ENCODE results near the gene TIMM44. TPM values are rescaled to one million over a fixed set of nuclear protein-coding genes. Genes with fewer than 3 reads are reported as not detected.

Gene TIMM44
- polyA plus RNA-seq, 2 donors, result 42.1 to 53.4 TPM

- peaks cover 12 to 33% of the 10 kb centered on the region in 2 donors for H3K36me3 ChIP-seq (ENCODE audit: control insufficient read depth in 2 of 2, insufficient read depth in 2 of 2, low read length in 1 of 2)
- H3K27ac ChIP-seq (ENCODE audit: low read depth in 2 of 2, low read length in 1 of 2), result no peak overlapping the region
- H3K27me3 ChIP-seq (ENCODE audit: control insufficient read depth in 1 of 2, insufficient read depth in 2 of 2, low read length in 2 of 2), result no peaks in the 10 kb centered on the region
- peaks cover 0 to 3% of the 10 kb centered on the region in 2 donors for H3K9me3 ChIP-seq (ENCODE audit: control insufficient read depth in 2 of 2, insufficient read depth in 1 of 2, low read depth in 1 of 2, low read length in 1 of 2)
- H3K4me3 ChIP-seq (ENCODE audit: low read depth in 1 of 2, low read length in 2 of 2), result no peak overlapping the region
- 64 to 73% methylated on average over 19 of the region's 19 CpGs for WGBS, 2 donors
- H3K4me1 ChIP-seq (ENCODE audit: control insufficient read depth in 2 of 2, insufficient read depth in 2 of 2, low read length in 1 of 2), result peaks cover 3 to 26% of the 10 kb centered on the region in 2 donors
Measured at GRCh38 chr19:7907122-7907521, 36.3 kb downstream of the TIMM44 start.

GRCh38 chr19:7905859-7906258, 37.6 kb downstream of the TIMM44 start:
- WGBS, 2 donors, result 88 to 90% methylated on average over 10 of the region's 10 CpGs
- no peak overlapping the region for H3K4me3 ChIP-seq (ENCODE audit: low read depth in 1 of 2, low read length in 2 of 2)

GRCh38 chr19:7905268-7905667, 38.2 kb downstream of the TIMM44 start:
- WGBS, 2 donors, result 62 to 81% methylated on average over 10 of the region's 10 CpGs
- Histone ChIP-seq H3K36me3 (ENCODE audit: control insufficient read depth in 2 of 2, insufficient read depth in 2 of 2, low read length in 1 of 2) (peaks cover 0 to 16% of the 10 kb centered on the region in 2 donors), H3K4me1 (ENCODE audit: control insufficient read depth in 2 of 2, insufficient read depth in 2 of 2, low read length in 1 of 2) (peaks cover 4 to 33% of the 10 kb centered on the region in 2 donors), H3K9me3 (ENCODE audit: control insufficient read depth in 2 of 2, insufficient read depth in 1 of 2, low read depth in 1 of 2, low read length in 1 of 2) (peaks cover 0 to 1% of the 10 kb centered on the region in 2 donors), H3K27me3 (ENCODE audit: control insufficient read depth in 1 of 2, insufficient read depth in 2 of 2, low read length in 2 of 2) (no peaks in the 10 kb centered on the region), H3K4me3 (ENCODE audit: low read depth in 1 of 2, low read length in 2 of 2) (peak overlapping the region in 1 of 2 donors; percentile 73), H3K27ac (ENCODE audit: low read depth in 2 of 2, low read length in 1 of 2) (no peak overlapping the region)

More at GRCh38 chr19:7905859-7906258, 37.6 kb downstream of the TIMM44 start:
- no peak overlapping the region for H3K27ac ChIP-seq (ENCODE audit: low read depth in 2 of 2, low read length in 1 of 2)
- H3K4me1 ChIP-seq (ENCODE audit: control insufficient read depth in 2 of 2, insufficient read depth in 2 of 2, low read length in 1 of 2), result peaks cover 3 to 29% of the 10 kb centered on the region in 2 donors
- no peaks in the 10 kb centered on the region for H3K27me3 ChIP-seq (ENCODE audit: control insufficient read depth in 1 of 2, insufficient read depth in 2 of 2, low read length in 2 of 2)
- peaks cover 4 to 22% of the 10 kb centered on the region in 2 donors for H3K36me3 ChIP-seq (ENCODE audit: control insufficient read depth in 2 of 2, insufficient read depth in 2 of 2, low read length in 1 of 2)
- peaks cover 0 to 3% of the 10 kb centered on the region in 2 donors for H3K9me3 ChIP-seq (ENCODE audit: control insufficient read depth in 2 of 2, insufficient read depth in 1 of 2, low read depth in 1 of 2, low read length in 1 of 2)

- H3K36me3 ChIP-seq (ENCODE audit: control insufficient read depth in 2 of 2, insufficient read depth in 2 of 2, low read length in 1 of 2), result peaks cover 0 to 15% of the 10 kb centered on the region in 2 donors
- H3K27ac ChIP-seq (ENCODE audit: low read depth in 2 of 2, low read length in 1 of 2), result peak overlapping the region; percentile 92 to 93
- H3K4me3 ChIP-seq (ENCODE audit: low read depth in 1 of 2, low read length in 2 of 2), result peak overlapping the region; percentile 73 to 85
- H3K9me3 ChIP-seq (ENCODE audit: control insufficient read depth in 2 of 2, insufficient read depth in 1 of 2, low read depth in 1 of 2, low read length in 1 of 2), result peaks cover 0 to 1% of the 10 kb centered on the region in 2 donors
- no peaks in the 10 kb centered on the region for H3K27me3 ChIP-seq (ENCODE audit: control insufficient read depth in 1 of 2, insufficient read depth in 2 of 2, low read length in 2 of 2)
- 8 to 12% methylated on average over 43 to 68 of the region's 68 CpGs for WGBS, 2 donors
- peaks cover 7 to 41% of the 10 kb centered on the region in 2 donors for H3K4me1 ChIP-seq (ENCODE audit: control insufficient read depth in 2 of 2, insufficient read depth in 2 of 2, low read length in 1 of 2)
Measured at GRCh38 chr19:7904074-7905020, 39.1 kb downstream of the TIMM44 start.

GRCh38 chr19:7903244-7904073, 40.0 kb downstream of the TIMM44 start, which contains the start of gene MAP2K7:
MAP2K7 (plus strand) TSS chr19:7903877; CDS start chr19:7903945, 68 bp downstream.
- Histone ChIP-seq H3K4me3 (ENCODE audit: low read depth in 1 of 2, low read length in 2 of 2) (peak within 1 kb of the TSS; percentile 73 to 85), H3K9me3 (ENCODE audit: control insufficient read depth in 2 of 2, insufficient read depth in 1 of 2, low read depth in 1 of 2, low read length in 1 of 2) (peaks cover 0 to 1% of the 10 kb centered on the region in 2 donors), H3K4me1 (ENCODE audit: control insufficient read depth in 2 of 2, insufficient read depth in 2 of 2, low read length in 1 of 2) (peaks cover 7 to 41% of the 10 kb centered on the region in 2 donors), H3K27ac (ENCODE audit: low read depth in 2 of 2, low read length in 1 of 2) (peak within 1 kb of the TSS; percentile 92 to 94), H3K36me3 (ENCODE audit: control insufficient read depth in 2 of 2, insufficient read depth in 2 of 2, low read length in 1 of 2) (peaks cover 0 to 10% of the 10 kb centered on the region in 2 donors), H3K27me3 (ENCODE audit: control insufficient read depth in 1 of 2, insufficient read depth in 2 of 2, low read length in 2 of 2) (no peaks in the 10 kb centered on the region)
- 0 to 1% methylated on average over 73 to 89 of the region's 89 CpGs for WGBS, 2 donors

- Histone ChIP-seq H3K27me3 (ENCODE audit: control insufficient read depth in 1 of 2, insufficient read depth in 2 of 2, low read length in 2 of 2) (no peaks in the 10 kb centered on the region), H3K4me1 (ENCODE audit: control insufficient read depth in 2 of 2, insufficient read depth in 2 of 2, low read length in 1 of 2) (peaks cover 7 to 39% of the 10 kb centered on the region in 2 donors)
Measured at GRCh38 chr19:7902796-7903243, 40.6 kb downstream of the TIMM44 start.

GRCh38 chr19:7901337-7901736, 42.1 kb downstream of the TIMM44 start:
- Histone ChIP-seq H3K36me3 (ENCODE audit: control insufficient read depth in 2 of 2, insufficient read depth in 2 of 2, low read length in 1 of 2) (peaks cover 0 to 8% of the 10 kb centered on the region in 2 donors), H3K4me3 (ENCODE audit: low read depth in 1 of 2, low read length in 2 of 2) (no peak overlapping the region), H3K27me3 (ENCODE audit: control insufficient read depth in 1 of 2, insufficient read depth in 2 of 2, low read length in 2 of 2) (no peaks in the 10 kb centered on the region), H3K27ac (ENCODE audit: low read depth in 2 of 2, low read length in 1 of 2) (peak overlapping the region; percentile 50 to 90), H3K4me1 (ENCODE audit: control insufficient read depth in 2 of 2, insufficient read depth in 2 of 2, low read length in 1 of 2) (peaks cover 7 to 35% of the 10 kb centered on the region in 2 donors), H3K9me3 (ENCODE audit: control insufficient read depth in 2 of 2, insufficient read depth in 1 of 2, low read depth in 1 of 2, low read length in 1 of 2) (peaks cover 0 to 1% of the 10 kb centered on the region in 2 donors)
- 57 to 64% methylated on average over 7 of the region's 7 CpGs for WGBS, 2 donors

More at GRCh38 chr19:7902796-7903243, 40.6 kb downstream of the TIMM44 start:
- Histone ChIP-seq H3K36me3 (ENCODE audit: control insufficient read depth in 2 of 2, insufficient read depth in 2 of 2, low read length in 1 of 2) (peaks cover 0 to 10% of the 10 kb centered on the region in 2 donors), H3K4me3 (ENCODE audit: low read depth in 1 of 2, low read length in 2 of 2) (peak overlapping the region; percentile 55 to 85), H3K9me3 (ENCODE audit: control insufficient read depth in 2 of 2, insufficient read depth in 1 of 2, low read depth in 1 of 2, low read length in 1 of 2) (peaks cover 0 to 1% of the 10 kb centered on the region in 2 donors), H3K27ac (ENCODE audit: low read depth in 2 of 2, low read length in 1 of 2) (peak overlapping the region; percentile 82 to 94)
- WGBS, 2 donors, result 9 to 14% methylated on average over 20 of the region's 20 CpGs

- Histone ChIP-seq H3K27me3 (ENCODE audit: control insufficient read depth in 1 of 2, insufficient read depth in 2 of 2, low read length in 2 of 2) (no peaks in the 10 kb centered on the region), H3K27ac (ENCODE audit: low read depth in 2 of 2, low read length in 1 of 2) (peak overlapping the region; percentile 50 to 90), H3K36me3 (ENCODE audit: control insufficient read depth in 2 of 2, insufficient read depth in 2 of 2, low read length in 1 of 2) (peaks cover 0 to 5% of the 10 kb centered on the region in 2 donors), H3K4me3 (ENCODE audit: low read depth in 1 of 2, low read length in 2 of 2) (no peak overlapping the region), H3K9me3 (ENCODE audit: control insufficient read depth in 2 of 2, insufficient read depth in 1 of 2, low read depth in 1 of 2, low read length in 1 of 2) (peaks cover 0 to 1% of the 10 kb centered on the region in 2 donors), H3K4me1 (ENCODE audit: control insufficient read depth in 2 of 2, insufficient read depth in 2 of 2, low read length in 1 of 2) (peaks cover 7 to 35% of the 10 kb centered on the region in 2 donors)
- WGBS, 2 donors, result 47 to 62% methylated on average over 3 of the region's 3 CpGs
Measured at GRCh38 chr19:7900931-7901330, 42.5 kb downstream of the TIMM44 start.

GRCh38 chr19:7900401-7900870, 43.0 kb downstream of the TIMM44 start:
- Histone ChIP-seq H3K4me1 (ENCODE audit: control insufficient read depth in 2 of 2, insufficient read depth in 2 of 2, low read length in 1 of 2) (peaks cover 7 to 36% of the 10 kb centered on the region in 2 donors), H3K27me3 (ENCODE audit: control insufficient read depth in 1 of 2, insufficient read depth in 2 of 2, low read length in 2 of 2) (no peaks in the 10 kb centered on the region), H3K9me3 (ENCODE audit: control insufficient read depth in 2 of 2, insufficient read depth in 1 of 2, low read depth in 1 of 2, low read length in 1 of 2) (peaks cover 0 to 1% of the 10 kb centered on the region in 2 donors), H3K36me3 (ENCODE audit: control insufficient read depth in 2 of 2, insufficient read depth in 2 of 2, low read length in 1 of 2) (peaks cover 0 to 3% of the 10 kb centered on the region in 2 donors), H3K4me3 (ENCODE audit: low read depth in 1 of 2, low read length in 2 of 2) (no peak overlapping the region), H3K27ac (ENCODE audit: low read depth in 2 of 2, low read length in 1 of 2) (peak overlapping the region; percentile 50 to 90)
- WGBS, 2 donors, result 52 to 80% methylated on average over 21 of the region's 21 CpGs
